ENCODE measurements around the gene STAC2.

DNA sequence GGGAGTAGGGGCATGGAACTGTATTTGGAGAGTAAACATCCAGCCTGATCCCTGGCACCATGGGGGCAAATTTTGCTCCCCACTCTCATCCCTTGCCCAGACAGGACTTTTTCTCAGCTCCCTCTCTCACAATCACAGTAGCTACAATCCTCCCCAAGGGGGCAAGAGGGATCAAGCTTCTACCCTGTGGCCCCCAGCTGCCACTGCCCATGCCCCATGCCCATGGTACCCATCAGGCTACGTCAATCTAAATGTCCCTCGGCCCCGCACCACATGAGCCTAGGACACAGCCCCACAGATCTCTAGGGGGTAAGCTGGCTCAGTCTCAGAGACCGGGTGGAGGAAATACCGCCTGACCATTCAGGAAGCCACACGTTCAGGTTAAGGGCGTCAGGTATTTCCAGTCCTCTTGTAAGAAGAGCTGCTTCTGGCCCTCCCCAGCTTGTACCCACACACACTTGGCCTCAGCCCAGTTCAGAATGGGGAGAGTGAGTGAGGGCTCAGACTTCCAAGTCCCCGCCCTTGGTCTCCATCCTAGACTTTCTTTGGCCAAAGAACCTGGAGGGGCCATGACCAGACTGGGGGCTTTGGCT, 30.1 kb downstream of the STAC2 start:
- TF ChIP-seq, protein P1, sequence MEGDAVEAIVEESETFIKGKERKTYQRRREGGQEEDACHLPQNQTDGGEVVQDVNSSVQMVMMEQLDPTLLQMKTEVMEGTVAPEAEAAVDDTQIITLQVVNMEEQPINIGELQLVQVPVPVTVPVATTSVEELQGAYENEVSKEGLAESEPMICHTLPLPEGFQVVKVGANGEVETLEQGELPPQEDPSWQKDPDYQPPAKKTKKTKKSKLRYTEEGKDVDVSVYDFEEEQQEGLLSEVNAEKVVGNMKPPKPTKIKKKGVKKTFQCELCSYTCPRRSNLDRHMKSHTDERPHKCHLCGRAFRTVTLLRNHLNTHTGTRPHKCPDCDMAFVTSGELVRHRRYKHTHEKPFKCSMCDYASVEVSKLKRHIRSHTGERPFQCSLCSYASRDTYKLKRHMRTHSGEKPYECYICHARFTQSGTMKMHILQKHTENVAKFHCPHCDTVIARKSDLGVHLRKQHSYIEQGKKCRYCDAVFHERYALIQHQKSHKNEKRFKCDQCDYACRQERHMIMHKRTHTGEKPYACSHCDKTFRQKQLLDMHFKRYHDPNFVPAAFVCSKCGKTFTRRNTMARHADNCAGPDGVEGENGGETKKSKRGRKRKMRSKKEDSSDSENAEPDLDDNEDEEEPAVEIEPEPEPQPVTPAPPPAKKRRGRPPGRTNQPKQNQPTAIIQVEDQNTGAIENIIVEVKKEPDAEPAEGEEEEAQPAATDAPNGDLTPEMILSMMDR (conservative IDR thresholded peaks at IDR 0.05; ENCODE audit: low read length) = no peak
- no peak for TF ChIP-seq EZH2phosphoT487 (IDR thresholded peaks at IDR 0.05; ENCODE audit: borderline replicate concordance, low read depth, low read length)

Measured in OCI-LY7 (cell line).